SK-MEL-5 (cell line): ENCODE measurements around the gene AMBRA1. TPM values are rescaled to one million over a fixed set of nuclear protein-coding genes. Genes with fewer than 3 reads are reported as not detected.

Experiments used
- DNase-seq: peaks from one replicate; pipeline ENCODE4 v3.0.0-alpha.2; 2016; ENCODE audit warnings: low read depth, low spot score
- in situ Hi-C: cut with HindIII; loops from 2 replicates; pipeline ENCODE4 v1.10.0; 2016; ENCODE audit warnings: low sequenced_read_pairs, high pct_unique_total_duplicates, low pct_unique_long_range_greater_than_20kb
- total RNA-seq: library from RNA; depleted of rRNA; stranded (reverse); fragments of >200 nt; shearing (Covaris generic); gene quantifications from 2 replicates; pipeline ENCODE4 v1.2.3, GENCODE V29; 2014

AMBRA1 gene
- total RNA-seq, 1 experiment from 2014 or later = 22.2 TPM

- no peak for DNase-seq
- in situ Hi-C loops = no loop called here
Measured at GRCh38 chr11:46475051-46475925, 118.5 kb downstream of the AMBRA1 start.

DNA sequence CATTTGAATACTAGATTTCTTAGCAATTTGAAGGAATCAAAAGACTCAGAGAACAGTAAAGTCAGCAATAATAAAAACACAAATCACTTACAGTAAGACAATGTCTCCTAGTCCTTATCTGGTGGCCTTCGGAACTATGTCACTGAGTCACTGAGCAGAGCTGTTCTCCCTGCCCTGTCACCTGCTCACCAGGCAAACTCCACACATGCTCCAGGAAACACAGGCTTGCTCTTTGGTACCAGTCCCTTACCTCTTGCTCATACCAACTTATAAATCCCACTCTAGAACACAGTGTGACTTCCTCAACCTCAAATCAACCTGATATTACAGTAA is 121.2 kb downstream of the AMBRA1 start:
- in situ Hi-C loops = no loop called here
- DNase-seq = no peak

- in situ Hi-C loops = no loop called here
- DNase-seq = no peak
Measured at GRCh38 chr11:46471943-46472661, 121.7 kb downstream of the AMBRA1 start.

GRCh38 chr11:46469926-46470325 is 123.9 kb downstream of the AMBRA1 start:
- in situ Hi-C loops = no loop called here
- no peak for DNase-seq

- in situ Hi-C loops = no loop called here
- DNase-seq = no peak
Measured at GRCh38 chr11:46465683-46466082, 128.1 kb downstream of the AMBRA1 start.

GRCh38 chr11:46463701-46464421 is 130.0 kb downstream of the AMBRA1 start:
- DNase-seq = no peak
- in situ Hi-C loops = no loop called here

- in situ Hi-C loops = no loop called here
- no peak for DNase-seq
Measured at GRCh38 chr11:46461461-46461927, 132.3 kb downstream of the AMBRA1 start.

DNA sequence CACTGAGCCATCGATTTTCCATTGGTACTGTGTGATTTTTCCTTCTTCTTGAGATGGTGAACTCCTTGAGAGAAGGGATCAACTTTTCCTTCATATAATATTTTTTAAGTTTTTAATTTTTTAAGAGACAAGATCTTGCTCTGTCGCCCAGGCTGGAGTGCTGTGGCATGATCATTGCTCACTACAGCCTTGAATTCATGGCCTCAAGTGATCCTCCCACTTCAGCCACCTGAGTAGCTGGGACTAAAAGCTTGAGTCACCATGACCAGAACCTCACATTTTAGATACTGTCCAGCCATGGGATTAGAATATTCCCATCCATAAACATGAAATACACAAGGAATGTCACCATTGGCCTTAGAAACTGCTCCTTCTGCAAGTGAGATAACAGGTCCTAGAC is 135.3 kb downstream of the AMBRA1 start:
- in situ Hi-C loops = no loop called here
- DNase-seq = no peak

DNA sequence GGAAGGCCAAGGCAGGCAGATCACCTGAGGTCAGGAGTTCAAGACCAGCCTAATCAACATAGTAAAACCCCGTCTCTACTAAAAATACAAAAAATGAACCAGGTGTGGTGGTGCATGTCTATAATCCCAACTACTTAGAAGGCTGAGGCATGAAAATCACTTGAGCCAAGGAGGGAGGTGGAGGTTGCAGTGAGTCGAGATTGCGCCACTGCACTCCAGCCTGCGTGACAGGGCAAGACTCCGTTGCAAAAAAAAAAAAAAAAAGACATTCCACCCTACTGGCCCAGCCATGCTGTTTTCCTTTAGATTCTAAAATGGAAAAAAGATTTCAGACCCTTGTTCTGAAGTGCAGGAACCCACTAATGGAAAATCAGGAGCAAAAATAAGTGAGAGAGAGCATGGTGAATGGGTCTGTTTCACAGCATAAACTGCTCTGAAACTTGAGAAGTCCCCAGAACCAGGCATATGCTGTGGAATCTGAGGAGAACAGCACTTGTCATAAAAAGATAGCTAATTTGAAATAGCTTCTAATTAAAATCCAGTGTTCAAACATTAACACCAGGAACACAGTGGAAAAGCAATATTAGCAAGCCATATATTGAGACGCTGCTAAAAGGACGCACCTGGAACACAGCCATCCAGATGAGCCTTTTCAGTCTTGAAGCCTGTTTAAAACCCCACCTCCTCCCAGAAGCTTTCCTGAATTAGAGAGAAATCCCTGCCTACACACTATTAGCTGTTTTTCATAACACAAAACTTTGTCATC is 136.0 kb downstream of the AMBRA1 start:
- in situ Hi-C loops = no loop called here
- no peak for DNase-seq

DNA sequence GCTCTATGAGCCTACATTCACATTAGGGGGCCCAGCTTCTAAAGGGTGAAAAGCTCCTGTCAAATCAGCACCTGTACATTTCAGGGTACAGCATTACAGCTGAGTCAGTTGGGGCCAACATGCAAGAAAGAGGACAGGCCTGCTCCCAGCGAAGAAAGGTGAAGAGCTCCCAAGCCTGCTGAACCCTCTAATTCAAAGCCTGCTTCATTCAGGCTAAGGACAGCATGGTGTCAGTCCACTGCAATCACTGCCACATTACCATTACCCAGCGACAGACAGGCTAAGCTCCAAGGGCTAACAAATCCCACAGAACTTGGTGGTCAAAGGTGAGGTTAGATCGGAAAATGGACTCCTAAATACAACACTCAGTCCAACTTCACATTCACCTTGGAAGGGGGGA is 136.8 kb downstream of the AMBRA1 start:
- DNase-seq = no peak
- in situ Hi-C loops = no loop called here

GRCh38 chr11:46456269-46457001 is 137.4 kb downstream of the AMBRA1 start:
- no peak for DNase-seq
- in situ Hi-C loops = no loop called here

GRCh38 chr11:46455834-46456233 is 138.0 kb downstream of the AMBRA1 start:
- no peak for DNase-seq
- in situ Hi-C loops = no loop called here

DNA sequence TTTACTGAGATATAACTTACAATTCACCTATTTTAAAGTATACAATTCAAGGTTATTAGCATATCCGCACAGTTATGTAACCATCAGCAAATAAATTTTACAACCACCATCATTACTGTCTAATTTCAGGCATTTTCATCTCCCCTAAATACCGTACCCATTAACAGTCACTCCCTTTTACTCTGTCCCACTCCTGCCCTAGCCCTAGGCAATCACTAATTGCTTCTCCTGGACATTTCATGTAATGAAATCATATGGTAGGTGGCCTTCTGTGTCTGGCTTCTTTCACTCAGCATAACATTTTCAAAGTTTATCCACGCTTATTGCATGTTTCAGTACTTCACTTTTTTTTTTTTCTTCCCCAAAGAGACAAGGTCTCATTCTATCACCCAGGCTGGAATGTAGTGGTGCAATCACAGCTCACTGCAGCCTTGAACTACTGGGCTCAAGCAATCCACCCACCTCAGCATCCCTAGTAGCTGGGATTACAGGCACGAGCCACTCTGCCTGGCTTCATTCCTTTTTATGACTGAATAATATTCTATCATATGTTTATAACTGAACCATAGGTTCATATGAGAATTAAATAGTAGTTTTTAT is 140.8 kb downstream of the AMBRA1 start:
- in situ Hi-C loops = no loop called here
- DNase-seq = no peak

- in situ Hi-C loops = no loop called here
- DNase-seq = no peak
Measured at GRCh38 chr11:46451759-46452158, 142.1 kb downstream of the AMBRA1 start.

DNA sequence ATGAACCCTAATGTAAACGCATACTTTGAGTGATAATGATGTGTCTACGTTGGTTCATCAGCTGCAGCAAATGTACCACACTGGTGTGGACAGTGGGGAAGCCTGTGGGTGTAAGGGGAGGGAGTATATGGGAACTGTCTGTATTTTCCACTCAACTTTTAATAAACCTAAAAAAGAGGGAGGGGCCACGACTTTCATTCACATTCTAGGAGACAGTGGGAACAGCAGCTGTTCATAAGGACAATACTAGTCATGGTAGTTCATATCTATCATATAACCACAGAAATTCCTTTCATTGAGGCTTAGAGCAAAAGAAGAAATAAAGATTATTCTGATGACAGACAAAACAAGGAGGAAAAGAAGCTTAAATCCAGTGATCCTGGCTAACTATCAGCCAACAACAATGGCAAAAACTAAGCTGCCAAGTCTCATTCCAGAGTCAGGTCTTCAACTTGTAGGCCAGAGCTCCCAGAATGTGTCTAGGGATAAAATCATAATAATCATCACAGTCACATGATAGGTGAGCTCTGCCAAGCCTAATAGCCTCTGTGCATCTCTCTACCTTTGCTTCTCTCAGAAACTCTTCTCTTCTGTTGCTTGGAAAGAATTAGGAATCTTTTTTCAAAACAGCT is 142.9 kb downstream of the AMBRA1 start:
- in situ Hi-C loops = no loop called here
- no peak for DNase-seq

DNA sequence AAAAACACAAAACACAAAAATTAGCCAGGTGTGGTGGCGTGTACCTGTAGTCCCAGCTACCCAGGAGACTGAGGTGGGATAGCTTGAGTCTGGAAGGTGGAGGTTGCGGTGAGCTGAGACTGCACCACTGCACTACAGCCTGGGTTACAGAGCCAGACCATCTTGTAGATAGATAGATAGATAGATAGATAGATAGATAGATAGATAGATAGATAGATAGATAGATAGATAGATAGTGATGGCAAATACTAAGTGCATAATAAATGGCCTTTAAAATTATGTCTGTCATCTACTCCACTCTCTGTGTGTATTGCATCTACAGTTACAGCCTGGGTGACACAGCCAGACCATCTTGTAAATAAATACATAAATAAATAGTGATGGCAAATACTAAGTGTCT is 146.3 kb downstream of the AMBRA1 start:
- in situ Hi-C loops = no loop called here

More for the DNA sequence above, 146.3 kb downstream of the AMBRA1 start:
- DNase-seq = no peak
